ENCODE results near the gene PCDH1. TPM values are rescaled to one million over a fixed set of nuclear protein-coding genes. Genes with fewer than 3 reads are reported as not detected.

Gene PCDH1
- total RNA-seq, 1 donor, result 2.8 TPM

GRCh38 chr5:141843156-141843927 lies 34.9 kb downstream of the PCDH1 start:
- H3K4me3 ChIP-seq (ENCODE audit: low read length), result no peak overlapping the region
- no peaks in the 10 kb centered on the region for H3K9me3 ChIP-seq (ENCODE audit: low read depth, low read length)
- no peaks in the 10 kb centered on the region for H3K4me1 ChIP-seq (ENCODE audit: insufficient read depth, low read length)
- no peaks in the 10 kb centered on the region for H3K27me3 ChIP-seq (ENCODE audit: insufficient read depth, low read length)

GRCh38 chr5:141841378-141842180 lies 36.6 kb downstream of the PCDH1 start:
- Histone ChIP-seq H3K4me3 (ENCODE audit: low read length) (no peak overlapping the region), H3K27me3 (ENCODE audit: insufficient read depth, low read length) (no peaks in the 10 kb centered on the region)

GRCh38 chr5:141840826-141841360 lies 37.3 kb downstream of the PCDH1 start:
- Histone ChIP-seq H3K4me3 (ENCODE audit: low read length) (no peak overlapping the region), H3K4me1 (ENCODE audit: insufficient read depth, low read length) (peaks cover 5% of the 10 kb centered on the region), H3K27me3 (ENCODE audit: insufficient read depth, low read length) (no peaks in the 10 kb centered on the region), H3K9me3 (ENCODE audit: low read depth, low read length) (no peaks in the 10 kb centered on the region)

More at GRCh38 chr5:141841378-141842180, 36.6 kb downstream of the PCDH1 start:
- Histone ChIP-seq H3K4me1 (ENCODE audit: insufficient read depth, low read length) (no peaks in the 10 kb centered on the region), H3K9me3 (ENCODE audit: low read depth, low read length) (no peaks in the 10 kb centered on the region)

- peaks cover 8% of the 10 kb centered on the region for H3K4me1 ChIP-seq (ENCODE audit: insufficient read depth, low read length)
- no peak overlapping the region for H3K4me3 ChIP-seq (ENCODE audit: low read length)
- no peaks in the 10 kb centered on the region for H3K9me3 ChIP-seq (ENCODE audit: low read depth, low read length)
- H3K27me3 ChIP-seq (ENCODE audit: insufficient read depth, low read length), result no peaks in the 10 kb centered on the region
Measured at GRCh38 chr5:141840280-141840812, 37.9 kb downstream of the PCDH1 start.

- H3K4me3 ChIP-seq (ENCODE audit: low read length), result no peak overlapping the region
Measured at GRCh38 chr5:141839015-141839513, 39.1 kb downstream of the PCDH1 start.

GRCh38 chr5:141838326-141839014 lies 39.7 kb downstream of the PCDH1 start:
- Histone ChIP-seq H3K9me3 (ENCODE audit: low read depth, low read length) (no peaks in the 10 kb centered on the region), H3K4me3 (ENCODE audit: low read length) (no peak overlapping the region), H3K4me1 (ENCODE audit: insufficient read depth, low read length) (peaks cover 8% of the 10 kb centered on the region), H3K27me3 (ENCODE audit: insufficient read depth, low read length) (no peaks in the 10 kb centered on the region)

More at GRCh38 chr5:141839015-141839513, 39.1 kb downstream of the PCDH1 start:
- H3K4me1 ChIP-seq (ENCODE audit: insufficient read depth, low read length), result peaks cover 8% of the 10 kb centered on the region
- no peaks in the 10 kb centered on the region for H3K9me3 ChIP-seq (ENCODE audit: low read depth, low read length)
- no peaks in the 10 kb centered on the region for H3K27me3 ChIP-seq (ENCODE audit: insufficient read depth, low read length)

- H3K4me1 ChIP-seq (ENCODE audit: insufficient read depth, low read length), result peaks cover 8% of the 10 kb centered on the region
- no peak overlapping the region for H3K4me3 ChIP-seq (ENCODE audit: low read length)
- H3K27me3 ChIP-seq (ENCODE audit: insufficient read depth, low read length), result no peaks in the 10 kb centered on the region
- H3K9me3 ChIP-seq (ENCODE audit: low read depth, low read length), result no peaks in the 10 kb centered on the region
Measured at GRCh38 chr5:141835928-141836670, 42.1 kb downstream of the PCDH1 start.

- H3K4me1 ChIP-seq (ENCODE audit: insufficient read depth, low read length), result peaks cover 8% of the 10 kb centered on the region
- H3K4me3 ChIP-seq (ENCODE audit: low read length), result no peak overlapping the region
- H3K9me3 ChIP-seq (ENCODE audit: low read depth, low read length), result no peaks in the 10 kb centered on the region
- H3K27me3 ChIP-seq (ENCODE audit: insufficient read depth, low read length), result no peaks in the 10 kb centered on the region
Measured at GRCh38 chr5:141834331-141834730, 43.9 kb downstream of the PCDH1 start.

- Histone ChIP-seq H3K4me3 (ENCODE audit: low read length) (no peak overlapping the region), H3K9me3 (ENCODE audit: low read depth, low read length) (no peaks in the 10 kb centered on the region), H3K27me3 (ENCODE audit: insufficient read depth, low read length) (no peaks in the 10 kb centered on the region), H3K4me1 (ENCODE audit: insufficient read depth, low read length) (peaks cover 8% of the 10 kb centered on the region)
Measured at GRCh38 chr5:141832131-141832530, 46.1 kb downstream of the PCDH1 start.

GRCh38 chr5:141828162-141828561 lies 50.0 kb downstream of the PCDH1 start:
- H3K9me3 ChIP-seq (ENCODE audit: low read depth, low read length), result no peaks in the 10 kb centered on the region
- H3K4me1 ChIP-seq (ENCODE audit: insufficient read depth, low read length), result no peaks in the 10 kb centered on the region
- H3K4me3 ChIP-seq (ENCODE audit: low read length), result no peak overlapping the region
- H3K27me3 ChIP-seq (ENCODE audit: insufficient read depth, low read length), result no peaks in the 10 kb centered on the region

GRCh38 chr5:141826674-141827073 lies 51.5 kb downstream of the PCDH1 start:
- Histone ChIP-seq H3K4me1 (ENCODE audit: insufficient read depth, low read length) (no peaks in the 10 kb centered on the region), H3K4me3 (ENCODE audit: low read length) (no peak overlapping the region), H3K9me3 (ENCODE audit: low read depth, low read length) (no peaks in the 10 kb centered on the region), H3K27me3 (ENCODE audit: insufficient read depth, low read length) (no peaks in the 10 kb centered on the region)

GRCh38 chr5:141825791-141826560 lies 52.2 kb downstream of the PCDH1 start:
- Histone ChIP-seq H3K9me3 (ENCODE audit: low read depth, low read length) (no peaks in the 10 kb centered on the region), H3K27me3 (ENCODE audit: insufficient read depth, low read length) (no peaks in the 10 kb centered on the region), H3K4me3 (ENCODE audit: low read length) (no peak overlapping the region), H3K4me1 (ENCODE audit: insufficient read depth, low read length) (no peaks in the 10 kb centered on the region)

GRCh38 chr5:141825241-141825671 lies 53.0 kb downstream of the PCDH1 start:
- Histone ChIP-seq H3K27me3 (ENCODE audit: insufficient read depth, low read length) (no peaks in the 10 kb centered on the region), H3K4me3 (ENCODE audit: low read length) (no peak overlapping the region), H3K4me1 (ENCODE audit: insufficient read depth, low read length) (no peaks in the 10 kb centered on the region), H3K9me3 (ENCODE audit: low read depth, low read length) (no peaks in the 10 kb centered on the region)
